IPS-18c (cell line): ENCODE results near the gene BICRA.
"Not testable (repeated sequence)": the region's sequence is repeated elsewhere in the genome, so short reads cannot be mapped to it uniquely, and the experiment has no call there.

ENCODE experiments used
- H3K4me3 ChIP-seq: 2 replicates; pipeline ENCODE4 v1.7.0; 2013; ENCODE audit warnings: low read depth, mild to moderate bottlenecking, low read length, moderate library complexity; ENCODE audit not compliant: insufficient read depth
- H3K9me3 ChIP-seq: one replicate; pipeline ENCODE4 v1.6.1; 2013; ENCODE audit warnings: mild to moderate bottlenecking, low read length, moderate library complexity; ENCODE audit not compliant: control insufficient read depth, insufficient read depth

The BICRA gene

GRCh38 chr19:47644743-47645482 is 36.0 kb downstream of the BICRA start:
- Histone ChIP-seq H3K4me3 (no peak overlapping the region), H3K9me3 (no peaks in the 10 kb centered on the region)

GRCh38 chr19:47646924-47647323 is 38.0 kb downstream of the BICRA start:
- Histone ChIP-seq H3K4me3 (no peak overlapping the region), H3K9me3 (no peaks in the 10 kb centered on the region)

GRCh38 chr19:47649588-47649987 is 40.7 kb downstream of the BICRA start:
- H3K9me3 ChIP-seq: no peaks in the 10 kb centered on the region
- H3K4me3 ChIP-seq: no peak overlapping the region

DNA sequence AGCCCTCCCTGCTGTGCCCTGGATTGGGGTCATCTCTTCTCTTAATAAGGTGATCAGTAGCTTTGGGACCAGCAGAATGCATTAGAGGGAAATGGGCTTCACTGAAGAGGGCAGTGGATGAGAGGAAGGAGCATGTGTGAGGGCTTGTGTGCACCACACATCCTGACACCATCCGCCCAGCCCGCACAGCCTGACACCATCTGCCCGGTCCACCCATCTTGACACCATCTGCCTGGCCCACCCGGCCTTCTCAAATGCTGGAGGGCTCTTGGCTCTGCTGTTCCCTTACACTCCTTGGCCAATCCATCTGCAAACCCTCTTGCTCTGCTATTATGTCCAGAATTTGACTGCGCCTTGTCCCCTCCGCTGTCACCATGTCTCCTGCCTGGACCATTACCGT is 41.8 kb downstream of the BICRA start:
- Histone ChIP-seq H3K9me3 (no peaks in the 10 kb centered on the region), H3K4me3 (no peak overlapping the region)

DNA sequence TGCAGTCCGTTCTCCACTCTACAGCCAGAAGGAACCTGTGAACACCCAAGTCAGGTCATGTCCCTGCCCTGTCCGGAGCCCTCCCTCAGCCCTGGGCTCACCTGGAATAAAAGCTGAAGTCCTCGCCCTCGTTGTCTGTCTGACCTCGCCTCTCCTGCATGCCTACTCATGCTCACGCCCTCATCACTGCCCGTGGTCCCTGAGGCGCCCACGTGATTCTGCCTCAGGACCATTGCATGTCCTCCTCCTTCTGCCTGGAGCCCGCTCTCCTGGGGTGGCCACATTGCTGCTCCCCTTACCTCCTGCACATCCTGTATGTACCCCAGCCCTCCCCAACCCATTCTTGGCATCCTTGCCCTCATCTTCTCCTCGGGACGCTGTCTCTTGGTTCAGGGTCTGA is 42.2 kb downstream of the BICRA start:
- Histone ChIP-seq H3K9me3 (no peaks in the 10 kb centered on the region), H3K4me3 (no peak overlapping the region)

GRCh38 chr19:47651691-47652090 is 42.8 kb downstream of the BICRA start:
- H3K9me3 ChIP-seq: no peaks in the 10 kb centered on the region
- H3K4me3 ChIP-seq: no peak overlapping the region

GRCh38 chr19:47652285-47652684 is 43.4 kb downstream of the BICRA start:
- Histone ChIP-seq H3K9me3 (no peaks in the 10 kb centered on the region), H3K4me3 (no peak overlapping the region)

GRCh38 chr19:47653856-47654255 is 44.9 kb downstream of the BICRA start:
- Histone ChIP-seq H3K4me3 (no peak overlapping the region), H3K9me3 (no peaks in the 10 kb centered on the region)

DNA sequence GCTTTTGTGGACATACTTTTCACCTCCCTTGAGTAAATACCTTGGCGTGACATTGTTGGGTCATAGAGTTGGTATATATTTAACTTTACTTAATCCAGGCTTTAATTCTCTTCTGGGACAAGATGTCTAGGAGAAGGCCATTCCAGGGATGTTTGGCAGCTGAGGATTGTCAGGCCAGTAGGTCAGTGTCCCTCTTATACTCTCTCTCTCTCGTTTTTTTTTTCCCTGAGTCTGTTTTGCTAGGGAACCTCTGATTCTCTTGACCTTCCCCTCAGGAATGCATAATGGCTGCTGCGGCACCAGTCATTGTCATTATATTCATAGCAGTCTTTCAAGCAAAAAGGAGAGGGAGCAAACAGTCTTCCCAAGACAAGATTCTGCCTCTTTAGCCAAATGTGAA is 48.8 kb downstream of the BICRA start:
- H3K9me3 ChIP-seq: no peaks in the 10 kb centered on the region
- H3K4me3 ChIP-seq: no peak overlapping the region

- Histone ChIP-seq H3K9me3 (no peaks in the 10 kb centered on the region), H3K4me3 (no peak overlapping the region)
Measured at GRCh38 chr19:47658431-47659348, 49.8 kb downstream of the BICRA start.

GRCh38 chr19:47660435-47660832 is 51.5 kb downstream of the BICRA start:
- Histone ChIP-seq H3K9me3 (no peaks in the 10 kb centered on the region), H3K4me3 (no peak overlapping the region)

- Histone ChIP-seq H3K9me3 (no peaks in the 10 kb centered on the region), H3K4me3 (no peak overlapping the region)
Measured at GRCh38 chr19:47661161-47661560, 52.2 kb downstream of the BICRA start.

- H3K4me3 ChIP-seq: no peak overlapping the region
- no peaks in the 10 kb centered on the region for H3K9me3 ChIP-seq
Measured at GRCh38 chr19:47661611-47662010, 52.7 kb downstream of the BICRA start.

- H3K4me3 ChIP-seq: no peak overlapping the region
Measured at GRCh38 chr19:47663435-47663910, 54.5 kb downstream of the BICRA start.

DNA sequence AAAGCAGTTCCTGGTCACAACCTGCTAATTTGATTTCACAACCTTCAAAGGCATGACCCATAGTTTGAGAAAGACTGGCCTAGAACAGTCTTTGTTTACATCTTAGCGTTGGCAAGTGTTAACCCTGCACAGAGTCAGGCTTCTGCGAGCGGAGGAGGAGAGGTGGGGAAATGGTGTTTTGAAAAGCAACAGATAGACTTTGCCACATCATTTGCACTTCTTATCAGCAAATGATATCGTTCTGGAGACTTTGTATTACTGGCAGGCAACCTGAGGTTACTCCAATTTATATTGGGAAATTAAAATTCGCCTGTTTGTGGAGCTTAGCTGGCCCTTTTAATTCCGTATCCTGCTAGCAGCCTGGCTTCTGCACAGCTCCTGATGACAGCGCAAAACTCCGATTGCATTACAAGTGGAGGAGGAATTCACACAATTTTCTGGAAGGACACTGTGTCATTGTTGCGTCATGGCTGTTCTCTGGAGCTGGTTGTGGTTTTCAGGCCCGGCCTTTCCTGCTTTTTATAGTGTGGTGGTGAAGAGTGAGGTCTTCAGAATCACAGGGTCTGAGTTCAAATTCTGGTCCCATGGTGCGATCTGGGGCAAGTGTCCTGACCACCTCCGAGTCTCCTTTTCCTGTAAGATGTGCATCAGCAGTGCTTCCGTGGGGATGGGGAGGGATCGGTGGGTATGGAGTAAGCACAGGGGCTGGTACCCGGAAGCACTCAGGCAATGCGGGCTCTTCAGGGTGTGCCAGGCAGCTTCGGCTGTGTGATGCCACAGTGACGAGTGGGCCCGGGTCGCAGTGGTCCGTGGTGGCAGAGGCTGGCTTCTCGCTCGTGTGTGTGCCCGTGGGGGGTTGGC is 55.2 kb downstream of the BICRA start:
- Histone ChIP-seq H3K4me3 (no peak overlapping the region), H3K9me3 (no peaks in the 10 kb centered on the region)

More at GRCh38 chr19:47663435-47663910, 54.5 kb downstream of the BICRA start:
- no peaks in the 10 kb centered on the region for H3K9me3 ChIP-seq

DNA sequence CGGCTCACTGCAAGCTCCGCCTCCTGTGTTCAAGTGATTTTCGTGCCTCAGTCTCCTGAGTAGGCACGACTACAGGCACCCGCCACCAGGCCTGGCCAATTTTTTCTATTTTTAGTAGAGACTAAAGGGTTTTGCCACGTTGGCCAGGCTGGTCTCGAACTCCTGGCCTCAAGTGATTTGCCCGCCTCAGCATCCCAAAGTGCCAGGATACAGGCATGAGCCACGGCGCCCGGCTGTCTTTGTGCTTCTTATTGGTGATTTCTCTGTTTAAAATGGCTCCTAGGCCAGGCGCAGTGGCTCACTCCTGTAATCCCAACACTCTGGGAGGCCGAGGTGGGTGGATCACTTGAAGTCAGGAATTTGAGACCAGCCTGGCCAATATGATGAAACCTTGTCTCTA is 59.6 kb downstream of the BICRA start:
- H3K4me3 ChIP-seq, H3K9me3 ChIP-seq: not testable (repeated sequence)

GRCh38 chr19:47670736-47671135 is 61.8 kb downstream of the BICRA start:
- Histone ChIP-seq H3K4me3 (no peak overlapping the region), H3K9me3 (no peaks in the 10 kb centered on the region)
